Measurements from ENCODE around the gene SMIM35. TPM values are rescaled to one million over a fixed set of nuclear protein-coding genes. Genes with fewer than 3 reads are reported as not detected.

SMIM35 gene
- total RNA-seq, 4 donors from 2014 or later: not detected

- intact Hi-C loops (cut with DNase I; ENCODE audit: low total_unique reads): no loop called here
- no peaks in the 10 kb centered on the region for H3K27me3 ChIP-seq
- H3K4me3 ChIP-seq: no peak overlapping the region
- no peak for DNase-seq
- H3K4me1 ChIP-seq: no peaks in the 10 kb centered on the region
- no peak overlapping the region for H3K27ac ChIP-seq
- no peaks in the 10 kb centered on the region for H3K36me3 ChIP-seq
- TF ChIP-seq POLR2A (IDR thresholded peaks at IDR 0.05): no peak
- TF ChIP-seq CTCF (IDR thresholded peaks at IDR 0.05): no peak
- H3K9me3 ChIP-seq: no peaks in the 10 kb centered on the region
Measured at GRCh38 chr11:118132385-118133151, 45.8 kb upstream of the SMIM35 start.

GRCh38 chr11:118129471-118130172 is 42.9 kb upstream of the SMIM35 start:
- Histone ChIP-seq H3K27ac (no peak overlapping the region), H3K4me3 (no peak overlapping the region)

GRCh38 chr11:118128721-118129470 is 42.1 kb upstream of the SMIM35 start:
- TF ChIP-seq CTCF (IDR thresholded peaks at IDR 0.05): no peak
- no peak for TF ChIP-seq POLR2A (IDR thresholded peaks at IDR 0.05)
- no peak overlapping the region for H3K27ac ChIP-seq
- no peak overlapping the region for H3K4me3 ChIP-seq
- no peaks in the 10 kb centered on the region for H3K27me3 ChIP-seq
- no peak for DNase-seq
- H3K4me1 ChIP-seq: no peaks in the 10 kb centered on the region
- no peaks in the 10 kb centered on the region for H3K9me3 ChIP-seq
- H3K36me3 ChIP-seq: no peaks in the 10 kb centered on the region
- intact Hi-C loops (cut with DNase I; ENCODE audit: low total_unique reads): no loop called here

More at GRCh38 chr11:118129471-118130172, 42.9 kb upstream of the SMIM35 start:
- TF ChIP-seq CTCF (IDR thresholded peaks at IDR 0.05) (no peak), POLR2A (IDR thresholded peaks at IDR 0.05) (no peak)
- intact Hi-C loops (cut with DNase I; ENCODE audit: low total_unique reads): no loop called here
- Histone ChIP-seq H3K27me3 (no peaks in the 10 kb centered on the region), H3K4me1 (no peaks in the 10 kb centered on the region), H3K9me3 (no peaks in the 10 kb centered on the region), H3K36me3 (no peaks in the 10 kb centered on the region)
- no peak for DNase-seq

- no peaks in the 10 kb centered on the region for H3K9me3 ChIP-seq
- no peaks in the 10 kb centered on the region for H3K36me3 ChIP-seq
- no peaks in the 10 kb centered on the region for H3K4me1 ChIP-seq
- no peak for DNase-seq
- TF ChIP-seq CTCF (IDR thresholded peaks at IDR 0.05): no peak
- TF ChIP-seq POLR2A (IDR thresholded peaks at IDR 0.05): no peak
- H3K27me3 ChIP-seq: no peaks in the 10 kb centered on the region
- H3K4me3 ChIP-seq: no peak overlapping the region
- H3K27ac ChIP-seq: no peak overlapping the region
- intact Hi-C loops (cut with DNase I; ENCODE audit: low total_unique reads): no loop called here
Measured at GRCh38 chr11:118128310-118128709, 41.5 kb upstream of the SMIM35 start.
